BLaER1 (cell line): ENCODE measurements around the gene HECW1.
"Not testable (repeated sequence)": the region's sequence is repeated elsewhere in the genome, so short reads cannot be mapped to it uniquely, and the experiment has no call there.

Source experiments
- H3K27ac ChIP-seq: shearing (Covaris generic); formaldehyde crosslinking; 2 replicates; pipeline ENCODE4 v1.8.1; 2022
- H3K27me3 ChIP-seq: shearing (Covaris generic); formaldehyde crosslinking; 2 replicates; pipeline ENCODE4 v1.8.1; 2022
- H3K36me3 ChIP-seq: shearing (Covaris generic); formaldehyde crosslinking; 2 replicates; pipeline ENCODE4 v1.8.1; 2022
- H3K4me1 ChIP-seq: shearing (Covaris generic); formaldehyde crosslinking; 2 replicates; pipeline ENCODE4 v1.8.1; 2022
- H3K4me2 ChIP-seq: shearing (Covaris generic); formaldehyde crosslinking; 2 replicates; pipeline ENCODE4 v1.8.1; 2022
- H3K4me3 ChIP-seq: shearing (Covaris generic); formaldehyde crosslinking; 2 replicates; pipeline ENCODE4 v1.8.1; 2022
- H3K9ac ChIP-seq: shearing (Covaris generic); formaldehyde crosslinking; 2 replicates; pipeline ENCODE4 v1.8.1; 2022
- H3K9me3 ChIP-seq: shearing (Covaris generic); formaldehyde crosslinking; 2 replicates; pipeline ENCODE4 v1.8.1; 2022
- H4K20me1 ChIP-seq: shearing (Covaris generic); formaldehyde crosslinking; 2 replicates; pipeline ENCODE4 v1.8.1; 2022
- Cebpa-rat ChIP-seq: shearing (Covaris generic); IDR thresholded peaks from 2 replicates; pipeline ENCODE4 v1.8.1; 2022

The HECW1 gene

DNA sequence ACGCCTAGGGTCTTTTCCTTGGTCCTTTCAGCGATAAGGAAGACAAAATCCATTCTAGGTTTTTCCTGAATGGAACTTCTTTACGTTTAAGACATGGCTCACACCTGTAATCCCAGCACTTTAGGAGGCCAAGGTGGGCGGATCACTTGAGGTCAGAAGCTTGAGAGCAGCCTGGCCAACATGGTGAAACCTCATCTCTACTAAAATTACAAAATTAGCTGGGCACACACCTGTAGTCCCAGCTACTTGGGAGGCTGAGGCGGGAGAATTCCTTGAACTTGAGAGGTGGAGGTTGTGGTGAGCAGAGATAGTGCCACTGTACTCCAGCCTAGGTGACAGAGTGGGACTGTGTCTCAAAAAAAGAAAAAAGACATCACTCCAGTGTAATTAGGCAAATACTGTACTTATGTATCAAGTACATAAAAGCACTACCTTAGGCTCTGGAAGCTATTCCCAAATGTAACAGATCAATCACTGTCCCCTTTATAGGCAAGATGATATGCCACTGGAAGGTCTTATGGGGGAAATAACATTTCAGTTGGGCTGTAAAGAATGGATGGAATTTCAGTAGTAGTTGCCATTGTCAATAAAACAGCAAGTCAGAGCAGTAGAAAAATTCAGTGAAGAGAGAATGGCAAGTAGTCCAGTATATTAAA is 476.2 kb downstream of the HECW1 start:
- peaks cover 14% of the 10 kb centered on the region for H3K4me1 ChIP-seq
- no peak overlapping the region for H3K4me2 ChIP-seq
- H3K27me3 ChIP-seq: no peaks in the 10 kb centered on the region
- H3K4me3 ChIP-seq: no peak overlapping the region
- no peak for TF ChIP-seq Cebpa-rat
- no peaks in the 10 kb centered on the region for H3K9me3 ChIP-seq
- H4K20me1 ChIP-seq: peaks cover 95% of the 10 kb centered on the region
- H3K9ac ChIP-seq: no peak overlapping the region
- no peaks in the 10 kb centered on the region for H3K36me3 ChIP-seq
- H3K27ac ChIP-seq: no peak overlapping the region

DNA sequence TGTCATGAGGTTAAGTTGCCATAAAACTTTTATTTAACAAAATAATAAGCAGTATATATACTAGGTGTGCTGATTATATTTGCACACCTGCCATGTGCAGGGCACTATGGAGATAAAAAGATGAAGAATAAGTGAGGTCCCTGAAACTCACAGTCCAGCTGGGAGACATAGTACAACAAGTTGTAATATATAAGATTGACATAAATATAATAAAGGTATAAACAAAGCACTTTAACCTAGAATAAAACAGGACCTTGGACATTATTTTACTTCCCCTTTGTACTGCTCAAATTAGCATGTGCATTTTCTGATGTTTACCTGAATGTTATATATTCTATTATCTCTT is 476.7 kb downstream of the HECW1 start:
- Histone ChIP-seq H3K4me3 (no peak overlapping the region), H3K4me1 (peaks cover 13% of the 10 kb centered on the region), H3K36me3 (no peaks in the 10 kb centered on the region), H3K27me3 (no peaks in the 10 kb centered on the region), H3K4me2 (no peak overlapping the region), H3K9ac (no peak overlapping the region), H3K9me3 (no peaks in the 10 kb centered on the region), H4K20me1 (peaks cover 98% of the 10 kb centered on the region), H3K27ac (no peak overlapping the region)
- TF ChIP-seq Cebpa-rat: no peak

DNA sequence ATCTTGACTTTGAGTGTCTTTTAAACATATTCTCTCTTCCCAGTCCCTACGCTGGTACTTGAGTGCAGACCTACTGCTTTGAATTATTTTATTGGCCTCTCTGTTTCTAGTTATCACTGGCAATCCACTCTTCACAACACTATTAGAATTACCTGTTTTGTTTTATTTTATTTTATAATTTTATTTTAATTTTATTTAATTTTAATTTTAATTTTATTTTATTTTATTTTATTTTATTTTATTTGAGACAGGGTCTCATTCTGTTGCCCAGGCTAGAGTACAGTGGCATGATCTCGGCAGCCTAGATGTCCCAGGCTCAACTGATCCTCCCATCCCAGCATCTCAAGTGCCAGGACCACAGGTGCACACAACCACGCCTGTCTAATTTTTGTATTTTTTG is 477.3 kb downstream of the HECW1 start:
- H3K27me3 ChIP-seq: no peaks in the 10 kb centered on the region
- no peak overlapping the region for H3K4me3 ChIP-seq
- H3K36me3 ChIP-seq: no peaks in the 10 kb centered on the region
- no peaks in the 10 kb centered on the region for H3K9me3 ChIP-seq
- H3K4me2 ChIP-seq: no peak overlapping the region
- peaks cover 98% of the 10 kb centered on the region for H4K20me1 ChIP-seq
- peaks cover 7% of the 10 kb centered on the region for H3K4me1 ChIP-seq
- no peak overlapping the region for H3K27ac ChIP-seq
- no peak overlapping the region for H3K9ac ChIP-seq
- no peak for TF ChIP-seq Cebpa-rat

DNA sequence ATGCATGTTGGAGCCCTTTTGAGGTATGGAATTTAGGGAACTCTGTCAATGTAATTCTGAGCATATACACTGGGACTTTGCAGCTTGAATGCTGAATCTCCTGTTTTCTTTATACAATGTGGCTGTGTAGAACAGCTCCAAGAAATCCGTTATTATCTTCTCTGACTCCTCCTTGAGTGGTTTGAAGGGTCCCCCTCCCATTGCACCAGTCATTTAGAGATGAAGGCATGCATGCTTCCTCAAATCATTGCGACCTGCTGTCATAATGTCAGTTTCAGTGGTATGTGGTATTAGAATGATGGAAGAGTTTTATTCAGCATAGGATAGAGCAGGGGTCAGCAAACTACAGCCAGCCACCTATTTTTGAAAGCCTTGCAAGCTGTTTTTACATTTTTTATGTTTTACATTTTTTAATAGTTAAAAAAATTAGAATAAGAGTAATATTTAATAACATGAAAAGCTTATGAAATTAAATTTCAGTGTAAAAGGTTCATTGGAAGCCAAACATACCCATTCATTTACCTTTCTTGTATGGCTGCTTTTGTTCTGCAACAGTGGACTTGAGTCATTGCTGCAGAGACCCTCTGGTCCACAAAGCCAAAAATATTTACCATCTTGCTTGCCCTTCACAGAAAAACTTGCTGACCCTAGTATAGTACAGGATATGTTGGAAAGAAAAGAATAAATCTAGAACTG is 478.6 kb downstream of the HECW1 start:
- Histone ChIP-seq H3K9ac (no peak overlapping the region), H3K9me3 (no peaks in the 10 kb centered on the region), H4K20me1 (peaks cover 93% of the 10 kb centered on the region), H3K27me3 (no peaks in the 10 kb centered on the region), H3K36me3 (no peaks in the 10 kb centered on the region; the same call in 1 of the 2 replicates), H3K27ac (no peak overlapping the region), H3K4me2 (no peak overlapping the region), H3K4me1 (no peaks in the 10 kb centered on the region), H3K4me3 (no peak overlapping the region)
- TF ChIP-seq Cebpa-rat: no peak

GRCh38 chr7:43591558-43592180 is 479.2 kb downstream of the HECW1 start:
- Histone ChIP-seq H4K20me1 (peaks cover 86% of the 10 kb centered on the region), H3K4me2 (no peak overlapping the region), H3K9ac (no peak overlapping the region), H3K4me1 (no peaks in the 10 kb centered on the region), H3K36me3 (peaks cover 4% of the 10 kb centered on the region), H3K27me3 (no peaks in the 10 kb centered on the region), H3K4me3 (no peak overlapping the region), H3K27ac (no peak overlapping the region), H3K9me3 (no peaks in the 10 kb centered on the region)
- no peak for TF ChIP-seq Cebpa-rat

- Histone ChIP-seq H3K36me3 (peaks cover 7% of the 10 kb centered on the region), H3K9ac (no peak overlapping the region), H3K27ac (no peak overlapping the region), H3K4me1 (no peaks in the 10 kb centered on the region), H3K4me2 (no peak overlapping the region), H3K4me3 (no peak overlapping the region), H3K9me3 (no peaks in the 10 kb centered on the region), H3K27me3 (no peaks in the 10 kb centered on the region), H4K20me1 (peaks cover 80% of the 10 kb centered on the region)
- TF ChIP-seq Cebpa-rat: no peak
Observed at GRCh38 chr7:43592326-43592725, 479.9 kb downstream of the HECW1 start.

GRCh38 chr7:43593010-43593409 is 480.6 kb downstream of the HECW1 start:
- no peaks in the 10 kb centered on the region for H3K4me1 ChIP-seq

DNA sequence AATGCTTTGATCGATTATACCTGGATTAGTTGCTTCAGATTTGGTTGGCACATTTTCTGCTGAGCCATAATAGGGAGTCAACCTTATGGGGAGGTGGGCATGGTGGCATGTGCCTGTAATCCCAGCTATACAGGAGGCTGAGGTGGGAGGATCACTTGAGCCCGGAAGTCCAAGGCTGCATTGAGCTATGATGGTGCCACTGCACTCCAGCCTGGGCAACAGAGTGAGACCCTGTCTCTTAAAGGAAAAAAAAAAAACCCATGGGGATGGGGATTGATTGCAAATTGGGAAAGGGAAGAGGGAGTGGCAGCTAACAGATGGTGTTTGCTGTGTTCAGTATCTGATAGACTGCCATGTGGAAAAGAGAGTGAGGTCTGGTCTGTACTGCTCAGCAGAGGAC is 481.6 kb downstream of the HECW1 start:
- peaks cover 64% of the 10 kb centered on the region for H4K20me1 ChIP-seq
- H3K27ac ChIP-seq: no peak overlapping the region
- no peaks in the 10 kb centered on the region for H3K9me3 ChIP-seq
- no peak overlapping the region for H3K9ac ChIP-seq
- H3K27me3 ChIP-seq: no peaks in the 10 kb centered on the region
- no peak overlapping the region for H3K4me2 ChIP-seq
- peaks cover 22% of the 10 kb centered on the region for H3K36me3 ChIP-seq
- H3K4me3 ChIP-seq: no peak overlapping the region
- no peak for TF ChIP-seq Cebpa-rat
- H3K4me1 ChIP-seq: no peaks in the 10 kb centered on the region

More at GRCh38 chr7:43593010-43593409, 480.6 kb downstream of the HECW1 start:
- H4K20me1 ChIP-seq: peaks cover 74% of the 10 kb centered on the region
- H3K27ac ChIP-seq: no peak overlapping the region
- no peak for TF ChIP-seq Cebpa-rat
- peaks cover 12% of the 10 kb centered on the region for H3K36me3 ChIP-seq
- H3K27me3 ChIP-seq: no peaks in the 10 kb centered on the region
- H3K4me3 ChIP-seq: no peak overlapping the region
- no peaks in the 10 kb centered on the region for H3K9me3 ChIP-seq
- no peak overlapping the region for H3K9ac ChIP-seq
- no peak overlapping the region for H3K4me2 ChIP-seq

- H3K4me1 ChIP-seq, H3K9ac ChIP-seq, H3K27me3 ChIP-seq, H3K4me2 ChIP-seq, H3K4me3 ChIP-seq, H3K27ac ChIP-seq, H3K9me3 ChIP-seq: not testable (repeated sequence)
- Histone ChIP-seq H3K36me3 (peaks cover 33% of the 10 kb centered on the region), H4K20me1 (peaks cover 49% of the 10 kb centered on the region)
Observed at GRCh38 chr7:43596426-43596825, 484.0 kb downstream of the HECW1 start.

GRCh38 chr7:43600056-43600455 is 487.6 kb downstream of the HECW1 start:
- Histone ChIP-seq H3K4me1 (no peaks in the 10 kb centered on the region), H3K27ac (no peak overlapping the region), H3K4me3 (no peak overlapping the region), H3K36me3 (peaks cover 33% of the 10 kb centered on the region), H3K9ac (no peak overlapping the region), H3K4me2 (no peak overlapping the region), H4K20me1 (peaks cover 38% of the 10 kb centered on the region), H3K9me3 (no peaks in the 10 kb centered on the region), H3K27me3 (no peaks in the 10 kb centered on the region)
- no peak for TF ChIP-seq Cebpa-rat
